SU-DHL-6 (cell line): ENCODE measurements around the gene EMX1.

Experiments used
- EZH2phosphoT487 ChIP-seq: fragments of 200-600 bp; sonication (generic), shearing (Covaris generic); conservative IDR thresholded peaks from 2 replicates; pipeline ENCODE4 v1.6.1; 2018; ENCODE audit warnings: mild to moderate bottlenecking, antibody characterized with exemption, low read length, moderate library complexity, mixed read lengths
- TF ChIP-seq, protein P1 (sequence below): fragments of 200-600 bp; sonication (generic); IDR thresholded peaks from one replicate; pipeline ENCODE4 v1.5.1; 2017; ENCODE audit warnings: antibody characterized with exemption, mild to moderate bottlenecking, low read length, moderate library complexity; ENCODE audit not compliant: insufficient read depth, poor library complexity, severe bottlenecking

GRCh38 chr2:72973137-72973535 is 55.8 kb downstream of the EMX1 start:
- TF ChIP-seq, protein P1, sequence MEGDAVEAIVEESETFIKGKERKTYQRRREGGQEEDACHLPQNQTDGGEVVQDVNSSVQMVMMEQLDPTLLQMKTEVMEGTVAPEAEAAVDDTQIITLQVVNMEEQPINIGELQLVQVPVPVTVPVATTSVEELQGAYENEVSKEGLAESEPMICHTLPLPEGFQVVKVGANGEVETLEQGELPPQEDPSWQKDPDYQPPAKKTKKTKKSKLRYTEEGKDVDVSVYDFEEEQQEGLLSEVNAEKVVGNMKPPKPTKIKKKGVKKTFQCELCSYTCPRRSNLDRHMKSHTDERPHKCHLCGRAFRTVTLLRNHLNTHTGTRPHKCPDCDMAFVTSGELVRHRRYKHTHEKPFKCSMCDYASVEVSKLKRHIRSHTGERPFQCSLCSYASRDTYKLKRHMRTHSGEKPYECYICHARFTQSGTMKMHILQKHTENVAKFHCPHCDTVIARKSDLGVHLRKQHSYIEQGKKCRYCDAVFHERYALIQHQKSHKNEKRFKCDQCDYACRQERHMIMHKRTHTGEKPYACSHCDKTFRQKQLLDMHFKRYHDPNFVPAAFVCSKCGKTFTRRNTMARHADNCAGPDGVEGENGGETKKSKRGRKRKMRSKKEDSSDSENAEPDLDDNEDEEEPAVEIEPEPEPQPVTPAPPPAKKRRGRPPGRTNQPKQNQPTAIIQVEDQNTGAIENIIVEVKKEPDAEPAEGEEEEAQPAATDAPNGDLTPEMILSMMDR = no peak
- TF ChIP-seq EZH2phosphoT487 = no peak
